Body of pancreas (tissue), 4 donors: Measurements from ENCODE around the gene SGCD. TPM values are rescaled to one million over a fixed set of nuclear protein-coding genes. Genes with fewer than 3 reads are reported as not detected.

Source experiments
- ATAC-seq: fragments of 150-250 bp; one replicate; pipeline ENCODE4 v1.9.1; 2016
- DNase-seq, 4 donors: peaks; one replicate each; pipeline ENCODE4 v3.0.0-alpha.2; 2019
- H3K27ac ChIP-seq, 4 donors: fragments of 200-600 bp; sonication (generic); 1 replicate in 3 of 4; 2 replicates in 1 of 4; pipeline versions ENCODE4 v1.5.1 to v1.6.1; 2016 to 2019; ENCODE audit warnings: mild to moderate bottlenecking in 1 of 4, mixed read lengths in 1 of 4, moderate library complexity in 1 of 4
- H3K27me3 ChIP-seq, 2 donors: fragments of 200-600 bp; sonication (generic); one replicate each; pipeline ENCODE4 v1.6.0; 2016; ENCODE audit warnings: mild to moderate bottlenecking in 1 of 2
- H3K36me3 ChIP-seq, 2 donors: fragments of 200-600 bp; sonication (generic); replicated peaks in 1 of 2; 2 replicates each; pipeline ENCODE4 v1.5.1; 2016; ENCODE audit warnings: low read depth in 2 of 2; ENCODE audit not compliant: insufficient read depth in 1 of 2
- H3K4me1 ChIP-seq: fragments of 200-600 bp; sonication (generic); one replicate; pipeline ENCODE4 v1.6.0; 2016
- H3K4me3 ChIP-seq, 2 donors: fragments of 200-600 bp; sonication (generic); 1 replicate in 1 of 2; 2 replicates in 1 of 2; pipeline ENCODE4 v1.5.1; 2016 to 2019
- H3K9me3 ChIP-seq, 3 donors: fragments of 200-600 bp; sonication (generic); 1 replicate in 2 of 3; 2 replicates in 1 of 3; pipeline ENCODE4 v1.5.1; 2016
- CTCF ChIP-seq, 7 experiments: fragments of 450-650 bp in 4 of 7; fragments of 200-600 bp in 3 of 7; sonication (generic) in 3 of 7; IDR thresholded peaks; one replicate each; pipeline ENCODE4 v1.5.1; 2016 to 2019; ENCODE audit warnings: antibody characterized with exemption in 7 of 7
- POLR2A ChIP-seq, 3 donors: fragments of 450-650 bp; IDR thresholded peaks; one replicate each; pipeline ENCODE4 v1.6.1; 2016; ENCODE audit warnings: antibody characterized with exemption in 3 of 3, mild to moderate bottlenecking in 2 of 3
- WGBS, 2 donors: methylation state at CpG; one replicate each; pipeline ENCODE4 v1.1.5; 2017; 5-methylcytosine and 5-hydroxymethylcytosine counted together
- intact Hi-C: fragments of 100-400 bp; cut with DNase I; formaldehyde crosslinking; loops from one replicate; pipeline ENCODE4 v1.15.1; 2023
- total RNA-seq, 2 donors: library from RNA; depleted of rRNA; stranded (reverse); fragments of >200 nt; gene quantifications; one replicate each; pipeline ENCODE4 v1.1.0, GENCODE V29; 2016

SGCD gene
- total RNA-seq, 2 donors from 2014 or later: 0.66 to 2.6 TPM

GRCh38 chr5:156561651-156562050 lies 234.7 kb downstream of the SGCD start:
- 71 to 75% methylated on average over 1 of the region's 1 CpG for WGBS, 2 donors
- intact Hi-C loops: no loop called here
- Histone ChIP-seq H3K4me3 (no peak overlapping the region), H3K27ac (no peak overlapping the region), H3K36me3 (no peaks in the 10 kb centered on the region), H3K27me3 (no peaks in the 10 kb centered on the region), H3K9me3 (no peaks in the 10 kb centered on the region), H3K4me1 (no peaks in the 10 kb centered on the region)
- no peak for DNase-seq
- ATAC-seq: no peak
- TF ChIP-seq POLR2A (IDR thresholded peaks at IDR 0.05) (no peak), CTCF (IDR thresholded peaks at IDR 0.05) (no peak)

GRCh38 chr5:156570615-156571014 lies 243.7 kb downstream of the SGCD start:
- Histone ChIP-seq H3K4me1 (no peaks in the 10 kb centered on the region), H3K9me3 (no peaks in the 10 kb centered on the region), H3K27ac (no peak overlapping the region), H3K27me3 (no peaks in the 10 kb centered on the region), H3K36me3 (no peaks in the 10 kb centered on the region), H3K4me3 (no peak overlapping the region)
- DNase-seq (no peak), ATAC-seq (no peak)
- TF ChIP-seq POLR2A (IDR thresholded peaks at IDR 0.05) (no peak), CTCF (IDR thresholded peaks at IDR 0.05) (no peak)
- intact Hi-C loops: no loop called here

GRCh38 chr5:156581725-156582124 lies 254.8 kb downstream of the SGCD start:
- no peaks in the 10 kb centered on the region for H3K9me3 ChIP-seq
- 73 to 81% methylated on average over 3 of the region's 3 CpGs for WGBS, 2 donors
- no peaks in the 10 kb centered on the region for H3K36me3 ChIP-seq
- no peak overlapping the region for H3K4me3 ChIP-seq
- H3K27ac ChIP-seq: no peak overlapping the region
- ATAC-seq (no peak), DNase-seq (no peak)
- intact Hi-C loops: no loop called here
- no peaks in the 10 kb centered on the region for H3K27me3 ChIP-seq
- H3K4me1 ChIP-seq: no peaks in the 10 kb centered on the region
- TF ChIP-seq CTCF (IDR thresholded peaks at IDR 0.05) (no peak), POLR2A (IDR thresholded peaks at IDR 0.05) (no peak)

GRCh38 chr5:156582193-156582598 lies 255.2 kb downstream of the SGCD start:
- 48 to 51% methylated on average over 2 of the region's 2 CpGs for WGBS, 2 donors
- Histone ChIP-seq H3K4me3 (no peak overlapping the region), H3K9me3 (no peaks in the 10 kb centered on the region), H3K36me3 (no peaks in the 10 kb centered on the region), H3K27ac (no peak overlapping the region), H3K4me1 (no peaks in the 10 kb centered on the region), H3K27me3 (no peaks in the 10 kb centered on the region)
- DNase-seq (no peak), ATAC-seq (no peak)
- intact Hi-C loops: no loop called here
- no peak for TF ChIP-seq CTCF (IDR thresholded peaks at IDR 0.05)
- no peak for TF ChIP-seq POLR2A (IDR thresholded peaks at IDR 0.05)

- no peak for ATAC-seq
- TF ChIP-seq CTCF (IDR thresholded peaks at IDR 0.05) (no peak), POLR2A (IDR thresholded peaks at IDR 0.05) (no peak)
These were observed 257.9 kb downstream of the SGCD start for GRCh38 chr5:156584871-156585270.

More at GRCh38 chr5:156584871-156585270, 257.9 kb downstream of the SGCD start:
- no peak overlapping the region for H3K27ac ChIP-seq
- H3K9me3 ChIP-seq: no peaks in the 10 kb centered on the region
- no peaks in the 10 kb centered on the region for H3K27me3 ChIP-seq
- H3K4me1 ChIP-seq: no peaks in the 10 kb centered on the region
- no peak overlapping the region for H3K4me3 ChIP-seq
- no peak for DNase-seq
- intact Hi-C loops: no loop called here
- H3K36me3 ChIP-seq: no peaks in the 10 kb centered on the region
